ENCODE results near the gene HIVEP3. TPM values are rescaled to one million over a fixed set of nuclear protein-coding genes. Genes with fewer than 3 reads are reported as not detected.
"Not testable (repeated sequence)": the region's sequence is repeated elsewhere in the genome, so short reads cannot be mapped to it uniquely, and the experiment has no call there.

Gene HIVEP3
- total RNA-seq, 1 experiment from 2014 or later = not detected

DNA sequence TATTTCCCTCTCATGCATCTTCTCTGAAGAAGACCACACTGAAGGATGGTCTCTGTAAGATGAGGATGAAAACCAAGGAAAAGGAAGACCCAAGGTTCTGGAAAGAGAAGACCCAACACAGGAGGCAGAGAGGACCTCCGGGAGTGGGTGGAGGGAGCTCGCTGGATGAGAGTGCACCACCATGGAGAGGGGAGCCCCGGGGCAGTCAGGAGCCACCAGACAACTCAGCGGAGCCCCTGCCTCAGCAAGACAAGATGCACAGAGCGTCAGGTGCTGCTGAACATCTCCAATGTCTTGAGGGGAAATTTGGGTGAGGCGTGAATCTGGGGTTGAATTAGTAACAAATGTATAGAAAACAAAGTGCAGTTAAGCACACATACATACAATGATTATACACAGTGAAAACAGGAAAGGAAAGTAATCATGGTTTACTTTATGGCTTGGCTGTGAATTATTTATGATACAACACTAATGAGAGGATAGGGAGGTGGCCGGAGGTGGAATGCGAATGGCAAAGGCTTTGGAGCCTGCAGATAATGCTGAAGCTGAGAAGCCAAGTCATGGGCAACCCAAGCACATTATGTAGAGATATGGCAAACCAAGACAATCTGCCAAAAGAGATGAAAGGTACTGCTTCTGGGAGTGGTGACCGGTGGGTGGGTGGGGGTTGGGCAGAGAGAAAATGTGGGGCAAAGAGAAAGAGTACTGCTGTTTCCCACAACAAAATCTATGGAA, 353.8 kb downstream of the HIVEP3 start:
- no peak overlapping the region for H3K4me3 ChIP-seq
- DNase-seq = no peak
- no peaks in the 10 kb centered on the region for H3K36me3 ChIP-seq
- H3K27me3 ChIP-seq = no peaks in the 10 kb centered on the region; the same call in 1 of the 2 replicates
- no peaks in the 10 kb centered on the region for H3K9me3 ChIP-seq

DNA sequence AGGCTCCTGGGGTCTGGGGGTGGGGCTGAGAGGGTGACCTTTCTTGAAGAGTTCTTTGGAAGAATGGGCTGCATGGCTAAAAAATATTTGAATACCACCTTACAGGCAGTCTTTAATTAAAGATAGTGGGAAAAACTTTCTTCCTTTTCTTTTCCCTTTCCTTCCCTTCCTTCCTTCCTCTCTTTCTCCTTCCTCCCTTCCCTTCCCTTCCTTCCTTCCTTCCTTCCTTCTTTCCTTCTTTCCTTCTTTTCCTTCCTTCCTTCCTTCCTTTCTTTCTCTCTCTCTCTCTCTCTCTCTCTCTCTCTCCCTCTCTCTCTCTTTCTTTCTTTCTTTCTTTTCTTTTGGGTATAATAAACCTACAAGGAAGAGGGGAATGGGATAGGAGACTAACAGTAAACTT, 356.4 kb downstream of the HIVEP3 start:
- Histone ChIP-seq H3K9me3 (no peaks in the 10 kb centered on the region), H3K27me3 (no peaks in the 10 kb centered on the region; the same call in 1 of the 2 replicates), H3K4me3 (no peak overlapping the region), H3K36me3 (no peaks in the 10 kb centered on the region)
- DNase-seq = no peak

DNA sequence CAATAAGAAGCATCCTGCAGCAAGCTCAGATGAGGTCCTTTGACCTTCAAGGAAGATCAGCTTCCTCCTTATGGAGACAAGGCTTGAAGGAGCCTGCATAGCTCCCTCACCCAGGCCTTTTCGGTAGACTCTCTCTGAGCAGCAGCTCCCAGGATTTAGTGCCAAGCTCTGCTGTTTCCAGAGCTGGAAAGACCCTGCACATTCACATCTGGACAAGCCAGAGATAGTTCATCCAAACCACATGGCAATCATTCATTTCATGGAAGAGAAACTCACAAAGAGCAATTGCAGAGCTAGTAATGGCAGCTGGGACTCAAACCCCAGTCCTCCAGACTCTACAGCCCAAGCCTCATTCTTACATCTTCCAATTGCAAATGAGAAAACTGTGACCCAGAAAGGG, 357.8 kb downstream of the HIVEP3 start:
- no peak for DNase-seq
- Histone ChIP-seq H3K4me3 (no peak overlapping the region), H3K9me3 (no peaks in the 10 kb centered on the region), H3K36me3 (no peaks in the 10 kb centered on the region), H3K27me3 (no peaks in the 10 kb centered on the region; the same call in 1 of the 2 replicates)

DNA sequence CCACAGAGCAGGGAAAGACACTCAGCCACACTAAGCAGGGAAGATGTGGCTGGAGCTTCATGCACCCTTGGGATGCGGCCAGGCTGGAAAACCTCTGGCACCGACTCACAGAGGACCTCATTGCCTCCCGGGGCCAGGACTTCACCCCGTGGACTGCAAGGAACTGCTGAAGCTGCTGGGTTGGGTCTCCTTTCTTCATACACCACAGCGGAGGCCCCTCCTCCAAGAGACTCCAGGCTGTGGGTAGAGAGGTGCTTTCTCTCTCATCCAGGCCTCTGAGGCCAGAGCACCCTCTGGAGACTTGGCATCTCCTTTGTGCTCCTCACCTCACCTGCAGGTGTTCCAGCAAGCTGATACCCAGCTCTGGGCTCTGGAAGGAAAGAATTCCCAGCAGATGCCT, 358.2 kb downstream of the HIVEP3 start:
- Histone ChIP-seq H3K4me3 (no peak overlapping the region), H3K9me3 (no peaks in the 10 kb centered on the region), H3K36me3 (no peaks in the 10 kb centered on the region), H3K27me3 (no peaks in the 10 kb centered on the region; the same call in 1 of the 2 replicates)
- no peak for DNase-seq

DNA sequence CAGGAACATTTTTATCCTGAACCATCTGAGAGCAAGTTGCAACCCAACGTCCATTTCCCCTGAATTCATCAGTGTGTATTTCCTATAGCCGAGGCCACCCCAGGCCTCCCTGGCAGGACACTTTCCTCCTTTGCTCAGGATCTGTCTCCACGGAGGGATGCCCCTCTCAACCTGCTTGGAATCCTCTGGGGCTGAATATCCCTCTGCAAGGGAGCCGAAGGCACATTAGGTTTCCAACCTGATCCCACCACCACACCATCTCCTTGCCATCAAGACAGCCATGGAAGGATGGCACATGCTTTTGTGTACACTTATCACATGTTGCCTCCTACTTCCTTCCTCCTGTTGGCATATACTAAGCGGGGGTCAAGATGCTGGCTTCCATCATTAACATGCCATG, 359.4 kb downstream of the HIVEP3 start:
- DNase-seq = no peak
- Histone ChIP-seq H3K9me3 (no peaks in the 10 kb centered on the region), H3K27me3 (no peaks in the 10 kb centered on the region; the same call in 1 of the 2 replicates), H3K4me3 (no peak overlapping the region), H3K36me3 (no peaks in the 10 kb centered on the region)

DNA sequence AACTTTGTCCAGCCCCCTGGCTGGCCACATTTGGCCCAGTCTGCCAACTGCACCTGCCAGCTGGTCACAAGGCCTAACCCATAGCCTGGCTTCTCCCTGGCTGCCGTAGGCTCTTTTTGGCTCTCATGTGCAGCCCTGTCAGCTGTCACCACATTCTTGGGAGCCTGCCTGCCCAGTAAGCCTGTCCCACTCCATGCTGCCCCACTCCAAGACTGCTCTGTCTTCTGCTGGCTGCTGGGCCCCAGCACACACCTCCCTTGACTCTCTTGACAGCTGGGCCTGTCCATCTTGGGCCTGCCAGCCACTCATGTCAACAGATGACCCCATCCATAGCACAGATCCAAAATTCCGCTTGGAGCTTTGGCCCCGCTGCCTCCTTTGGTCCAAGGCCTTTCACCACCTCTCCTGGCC, 360.0 kb downstream of the HIVEP3 start:
- DNase-seq = no peak
- Histone ChIP-seq H3K9me3 (no peaks in the 10 kb centered on the region), H3K4me3 (no peak overlapping the region)

DNA sequence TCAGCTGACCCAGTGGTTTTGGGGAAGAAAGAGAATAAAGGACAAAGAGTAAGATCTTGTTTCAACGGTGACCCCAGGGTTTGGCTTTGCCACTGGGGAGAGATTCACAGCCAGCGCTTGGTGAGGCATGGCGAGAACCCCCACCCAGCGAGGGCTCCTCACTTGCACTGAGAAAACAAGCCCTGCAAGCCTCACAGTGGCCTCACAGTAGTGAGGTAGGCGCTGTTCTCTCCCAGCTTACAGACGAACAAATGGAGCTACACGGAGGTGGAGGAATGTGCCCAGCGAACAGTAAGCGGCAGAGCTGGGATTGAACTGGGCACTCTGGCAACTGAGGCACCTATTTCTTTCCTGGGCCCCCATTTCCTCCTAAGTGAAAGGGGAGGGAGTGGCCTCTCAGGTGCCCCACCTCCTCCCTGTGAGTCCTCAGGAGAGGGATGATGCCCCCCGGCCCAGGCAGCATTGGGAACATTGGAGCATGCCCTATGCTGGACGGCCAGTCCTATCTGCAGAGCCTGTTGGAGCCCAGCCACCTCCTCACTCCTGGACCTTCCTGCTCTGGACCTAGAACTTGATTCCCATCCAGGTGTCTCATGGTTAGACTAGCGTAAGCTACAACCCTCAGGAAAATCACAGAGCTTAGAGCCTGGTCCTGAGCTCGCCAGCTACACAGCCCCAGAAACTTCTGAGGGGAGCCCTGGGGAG, 360.8 kb downstream of the HIVEP3 start:
- no peaks in the 10 kb centered on the region for H3K27me3 ChIP-seq
- DNase-seq = no peak
- H3K9me3 ChIP-seq = no peaks in the 10 kb centered on the region
- no peak overlapping the region for H3K4me3 ChIP-seq
- no peaks in the 10 kb centered on the region for H3K36me3 ChIP-seq

More for the DNA sequence above, 360.0 kb downstream of the HIVEP3 start:
- H3K27me3 ChIP-seq = no peaks in the 10 kb centered on the region; the same call in 1 of the 2 replicates
- H3K36me3 ChIP-seq = no peaks in the 10 kb centered on the region

DNA sequence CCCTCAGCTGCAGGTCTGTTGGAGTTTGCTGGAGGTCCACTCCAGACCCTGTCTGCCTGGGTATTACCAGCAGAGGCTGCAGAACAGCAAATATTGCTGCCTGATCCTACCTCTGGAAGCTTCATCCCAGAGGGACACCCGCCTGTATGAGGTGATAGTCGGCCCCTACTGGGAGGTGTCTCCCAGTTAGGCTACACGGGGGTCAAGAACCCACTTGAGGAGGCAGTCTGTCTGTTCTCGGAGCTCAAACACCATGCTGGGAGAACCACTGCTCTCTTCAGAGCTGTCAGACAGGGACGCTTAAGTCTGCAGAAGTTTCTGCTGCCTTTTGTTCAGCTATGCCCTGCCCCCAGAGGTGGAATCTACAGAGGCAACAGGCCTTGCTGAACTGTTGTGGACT, 364.0 kb downstream of the HIVEP3 start:
- not testable (repeated sequence) for H3K27me3 ChIP-seq, H3K4me3 ChIP-seq, H3K36me3 ChIP-seq, DNase-seq, H3K9me3 ChIP-seq

DNA sequence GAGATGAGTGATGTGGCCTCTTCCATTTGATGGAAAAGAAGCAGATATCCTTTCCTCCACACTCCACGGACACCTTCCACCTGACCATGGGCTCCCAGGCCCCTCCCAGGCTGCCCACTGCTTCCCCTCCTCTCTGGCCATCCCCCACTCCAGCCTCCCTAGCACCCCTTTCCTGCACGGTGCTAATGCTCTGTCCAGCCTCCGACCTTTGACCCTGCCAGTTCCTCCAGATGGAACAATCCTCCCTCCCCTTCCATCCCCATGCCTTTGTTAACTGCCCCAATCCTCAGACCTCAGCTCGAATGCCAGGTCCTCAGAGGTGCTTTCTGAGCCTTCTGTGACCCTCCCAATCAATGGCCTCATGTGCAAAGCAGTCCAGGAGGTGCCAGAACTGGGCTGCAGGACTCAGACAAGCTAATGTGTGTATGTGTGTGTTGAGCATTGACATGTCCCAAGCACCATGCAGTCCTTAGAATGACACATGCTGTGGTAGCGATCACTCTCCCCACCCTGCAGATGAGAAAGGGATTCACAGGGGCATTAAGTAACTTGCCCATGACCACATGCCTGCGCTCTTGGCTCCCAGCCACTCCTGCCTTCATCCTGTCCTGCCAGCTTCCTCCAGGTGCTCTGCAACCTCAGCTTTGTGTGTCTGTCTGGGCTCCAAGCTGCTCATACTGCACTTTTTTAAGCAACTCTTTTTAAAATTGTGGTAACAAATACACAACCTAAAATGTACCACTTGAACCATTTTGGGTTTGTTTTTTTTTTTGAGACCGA, 370.8 kb downstream of the HIVEP3 start:
- no peak for DNase-seq
- Histone ChIP-seq H3K4me3 (no peak overlapping the region), H3K36me3 (no peaks in the 10 kb centered on the region), H3K27me3 (no peaks in the 10 kb centered on the region), H3K9me3 (no peaks in the 10 kb centered on the region)

DNA sequence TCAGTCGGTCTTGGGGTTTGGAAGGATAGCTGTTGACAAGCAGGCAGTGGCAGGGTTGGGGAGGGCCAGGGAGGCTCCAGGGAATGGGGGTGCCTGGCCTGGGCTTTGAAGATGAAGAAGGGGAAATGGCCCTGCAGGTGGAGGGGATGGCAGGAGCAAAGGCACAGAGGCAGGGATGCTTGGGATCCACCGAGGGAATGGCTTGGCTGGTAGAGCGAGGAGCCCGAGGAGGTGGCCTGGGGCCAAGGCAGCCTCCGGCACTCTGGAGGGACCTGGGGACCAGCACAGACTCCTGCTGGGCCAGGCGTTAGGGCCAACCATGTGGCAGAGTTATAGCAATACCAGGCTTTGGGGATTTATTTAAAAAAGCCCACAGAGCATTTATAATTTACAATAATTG, 371.4 kb downstream of the HIVEP3 start:
- DNase-seq = no peak
- no peak overlapping the region for H3K4me3 ChIP-seq

DNA sequence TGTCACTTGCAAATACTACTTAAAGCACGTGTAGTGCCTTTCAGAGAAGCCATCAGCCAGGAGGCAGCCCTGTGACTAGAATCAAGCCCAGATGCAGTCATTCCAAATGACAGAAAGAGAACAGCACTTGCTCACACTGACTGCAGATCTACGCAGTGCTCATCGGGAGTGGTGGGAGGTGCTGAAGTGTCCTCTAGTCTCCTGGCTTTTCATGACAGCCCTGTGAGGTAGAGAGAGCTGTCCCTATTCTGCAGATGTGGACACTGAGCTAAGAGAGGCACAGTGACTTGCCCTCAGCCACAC, 371.9 kb downstream of the HIVEP3 start:
- DNase-seq = no peak
- H3K27me3 ChIP-seq = no peaks in the 10 kb centered on the region
- H3K36me3 ChIP-seq = no peaks in the 10 kb centered on the region
- no peak overlapping the region for H3K4me3 ChIP-seq
- no peaks in the 10 kb centered on the region for H3K9me3 ChIP-seq

More for the DNA sequence above, 371.4 kb downstream of the HIVEP3 start:
- Histone ChIP-seq H3K9me3 (no peaks in the 10 kb centered on the region), H3K36me3 (no peaks in the 10 kb centered on the region), H3K27me3 (no peaks in the 10 kb centered on the region)

DNA sequence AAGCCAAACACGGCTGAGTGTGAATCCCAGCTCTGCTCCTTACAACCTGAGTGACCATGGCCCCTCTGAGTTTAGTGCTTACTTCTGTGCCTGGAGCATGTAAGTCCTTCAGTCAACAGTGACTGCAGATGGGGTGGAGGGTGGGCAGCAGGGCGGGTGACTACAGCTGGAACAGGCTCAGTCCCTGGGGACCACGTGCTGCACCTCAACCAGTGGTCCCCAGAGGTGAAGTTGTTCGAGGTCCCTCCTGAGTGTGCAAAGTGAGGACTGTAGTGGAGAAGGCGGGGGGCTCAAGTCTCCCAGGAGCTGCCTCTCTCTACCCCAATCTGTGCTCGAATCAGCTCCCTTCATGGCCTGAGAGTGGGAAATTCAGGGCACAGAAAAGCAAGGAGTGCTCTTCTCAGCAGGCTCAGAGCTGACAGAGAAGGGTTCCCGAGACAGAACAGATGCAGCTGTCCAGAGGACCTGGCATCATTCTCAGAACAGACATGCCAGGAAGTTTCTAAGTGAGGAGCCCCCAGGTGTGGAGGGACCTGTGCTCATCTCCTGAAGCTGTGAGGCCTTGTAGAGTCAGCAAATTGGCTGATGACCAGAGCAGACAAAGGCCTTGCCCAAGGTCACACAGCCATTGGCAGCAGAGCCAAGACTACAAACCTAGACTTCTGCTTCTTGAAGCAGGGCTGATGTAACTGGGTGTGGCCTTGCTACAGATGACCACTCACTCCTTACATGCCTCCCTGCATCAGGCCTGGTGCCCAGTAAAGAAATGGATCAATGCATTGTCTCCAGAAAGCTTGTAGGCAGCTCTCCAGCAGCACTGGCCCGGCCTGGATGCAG, 372.5 kb downstream of the HIVEP3 start:
- DNase-seq = peak; percentile 75
- Histone ChIP-seq H3K4me3 (no peak overlapping the region), H3K27me3 (no peaks in the 10 kb centered on the region), H3K9me3 (no peaks in the 10 kb centered on the region), H3K36me3 (no peaks in the 10 kb centered on the region)

DNA sequence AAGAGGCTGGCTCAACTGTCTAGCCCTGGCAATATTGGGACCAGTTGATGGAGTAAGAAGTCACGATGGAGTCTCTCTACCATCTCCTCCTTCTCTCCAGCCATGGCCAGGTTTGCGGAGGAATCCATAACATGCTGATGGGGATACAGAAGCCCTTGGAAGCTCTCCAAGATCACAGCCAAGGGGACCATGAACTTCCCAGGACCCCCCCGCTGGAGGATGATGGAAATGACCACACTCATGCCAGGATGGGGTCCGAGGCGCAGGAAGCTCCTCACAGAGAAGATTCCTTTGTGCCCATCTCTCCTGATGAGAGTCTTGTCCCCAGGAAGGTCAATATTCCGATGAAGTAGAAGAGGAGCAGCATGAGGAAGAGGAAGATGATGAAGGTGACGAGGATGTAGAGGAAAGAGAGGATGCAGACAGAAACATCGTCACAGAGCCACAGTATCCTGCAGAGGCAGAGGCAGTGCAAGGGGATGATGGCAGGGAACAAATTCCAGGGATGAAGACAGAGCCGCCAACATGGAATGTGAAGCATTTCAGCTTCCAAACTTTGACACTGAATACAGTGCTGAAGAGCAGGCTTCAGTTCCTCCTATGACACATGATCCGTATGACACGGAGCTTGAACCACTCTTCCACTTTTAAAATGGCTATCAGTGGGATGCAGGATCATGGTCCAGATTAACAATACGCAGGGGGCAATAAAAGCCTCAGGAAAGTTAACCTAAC, 376.4 kb downstream of the HIVEP3 start:
- DNase-seq = no peak
- no peaks in the 10 kb centered on the region for H3K27me3 ChIP-seq
- H3K4me3 ChIP-seq = no peak overlapping the region
- no peaks in the 10 kb centered on the region for H3K9me3 ChIP-seq
- H3K36me3 ChIP-seq = no peaks in the 10 kb centered on the region

DNA sequence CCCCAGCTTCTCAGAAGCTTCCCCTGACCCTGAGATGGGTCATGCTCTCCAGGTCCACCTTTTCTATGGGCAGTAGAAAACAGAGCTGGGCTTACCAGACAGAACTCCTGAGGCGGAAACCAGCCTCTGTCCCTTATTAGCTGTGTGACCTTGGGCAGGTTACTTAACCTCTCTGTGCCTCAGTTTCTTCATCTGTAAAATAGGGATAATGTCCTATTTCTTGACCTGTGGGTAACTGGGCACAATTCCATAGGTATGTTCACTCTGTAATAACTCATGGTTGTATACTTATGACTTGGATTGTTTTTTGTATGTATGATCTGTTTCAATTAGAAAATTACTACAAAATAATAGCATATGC, 377.1 kb downstream of the HIVEP3 start:
- Histone ChIP-seq H3K9me3 (no peaks in the 10 kb centered on the region), H3K4me3 (no peak overlapping the region), H3K27me3 (no peaks in the 10 kb centered on the region), H3K36me3 (no peaks in the 10 kb centered on the region)
- DNase-seq = no peak

DNA sequence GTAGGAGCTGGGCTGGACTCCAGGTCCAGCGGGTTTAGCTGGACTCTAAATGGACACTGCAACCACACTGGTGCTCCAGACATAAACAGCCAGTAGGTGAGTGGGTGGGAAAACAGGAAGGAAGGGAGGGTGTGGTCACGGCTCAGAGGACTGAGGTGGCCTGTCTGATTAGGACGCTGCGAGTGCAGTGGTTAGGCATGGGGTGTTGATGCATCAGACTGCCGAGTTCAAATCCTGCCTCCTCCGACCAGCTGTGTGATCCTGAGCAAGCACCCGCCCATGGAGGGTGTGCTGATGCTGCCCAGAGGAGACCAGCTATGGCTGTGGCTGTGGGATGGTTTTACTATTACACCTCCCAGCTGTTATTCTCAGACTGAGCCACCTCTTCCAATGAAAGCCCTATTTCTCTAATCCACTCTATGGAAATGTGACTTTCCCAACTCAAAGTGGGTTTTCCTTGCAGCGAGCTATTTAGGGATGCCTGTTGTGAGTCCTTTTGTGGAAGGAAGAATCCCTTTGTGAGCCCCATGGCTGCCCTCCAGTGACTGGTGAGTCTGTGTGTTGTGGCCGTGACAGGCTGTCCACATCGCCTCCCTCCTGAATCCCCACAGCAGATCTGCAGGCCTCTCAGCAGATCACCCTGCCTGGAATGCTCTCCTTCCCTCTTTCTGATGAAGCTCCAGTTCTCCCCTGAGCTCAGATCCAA, 377.7 kb downstream of the HIVEP3 start:
- DNase-seq = peak; percentile 26
- H3K27me3 ChIP-seq = no peaks in the 10 kb centered on the region
- H3K36me3 ChIP-seq = no peaks in the 10 kb centered on the region
- no peak overlapping the region for H3K4me3 ChIP-seq
- H3K9me3 ChIP-seq = no peaks in the 10 kb centered on the region

DNA sequence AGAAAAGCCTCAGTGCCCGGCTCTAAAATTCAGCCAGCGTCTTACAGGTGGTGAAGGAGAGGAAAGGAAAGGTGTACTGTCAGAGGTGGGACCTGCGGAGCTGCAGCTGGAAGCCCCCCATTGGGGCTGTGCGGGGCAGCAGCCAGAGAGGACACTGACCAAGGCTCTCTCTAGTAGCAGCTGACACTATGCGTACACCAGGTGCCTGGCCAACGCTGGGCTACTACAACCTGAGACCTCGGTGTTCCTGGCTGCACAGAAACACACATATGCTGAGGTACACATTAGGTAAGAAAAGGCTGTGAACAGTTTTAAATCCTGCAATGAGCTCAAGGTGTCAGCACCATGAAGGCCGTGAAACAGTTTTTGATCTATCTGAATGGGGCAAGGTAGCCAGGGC, 378.7 kb downstream of the HIVEP3 start:
- no peaks in the 10 kb centered on the region for H3K36me3 ChIP-seq
- no peaks in the 10 kb centered on the region for H3K9me3 ChIP-seq
- H3K27me3 ChIP-seq = no peaks in the 10 kb centered on the region
- H3K4me3 ChIP-seq = no peak overlapping the region
- DNase-seq = no peak

Data from MG63 (cell line).